Measurements from ENCODE around the gene FLCN. TPM values are rescaled to one million over a fixed set of nuclear protein-coding genes. Genes with fewer than 3 reads are reported as not detected.

Gene FLCN
- total and polyA plus RNA-seq, 10 of the 15 experiments (the other 5 are each of a cell fraction or from before 2014, with no cell fraction given), result 1.1 to 24.7 (median 10.4) TPM

DNA sequence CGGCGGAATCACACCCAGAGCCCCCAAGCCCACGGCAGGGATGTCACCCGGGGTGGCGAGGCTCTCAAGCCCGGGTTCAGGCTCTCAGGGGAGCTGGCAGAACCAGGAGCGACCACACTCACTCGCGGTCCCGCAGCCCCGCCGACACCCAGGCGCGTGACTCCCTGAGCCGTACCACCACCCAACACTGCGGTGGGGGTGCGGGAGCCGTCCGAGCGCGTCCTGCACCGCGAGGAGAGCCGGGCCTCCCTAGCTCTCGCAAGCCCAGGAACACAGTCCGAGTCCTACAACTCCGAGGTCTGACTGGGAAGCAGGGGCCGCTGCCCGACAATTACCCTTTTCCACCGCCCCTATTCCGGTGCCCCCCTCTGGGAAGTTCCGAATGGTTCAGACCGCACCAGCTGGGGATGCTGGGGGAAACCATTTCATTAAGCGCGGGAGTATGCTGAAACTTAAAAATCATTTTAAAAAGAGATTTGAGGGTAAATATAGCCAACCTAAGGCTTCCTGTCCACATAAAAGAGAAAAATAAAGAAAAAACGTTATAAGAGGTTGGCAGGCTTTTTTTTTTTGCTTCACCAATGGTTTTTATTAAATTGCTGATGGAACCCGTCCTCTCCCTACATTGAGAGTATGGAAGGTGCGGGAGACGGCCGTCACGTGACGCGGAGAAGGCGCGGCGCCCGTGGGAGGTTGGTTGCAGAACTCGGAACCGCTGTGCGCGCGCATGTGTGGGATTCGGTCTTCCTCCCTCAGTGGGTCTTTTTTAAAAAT, at the start of gene FLCN (continued):
- TF ChIP-seq IKZF1 (conservative IDR thresholded peaks at IDR 0.05), result no peak; the same call in none of the 2 replicates
- TF ChIP-seq NRF1 (conservative IDR thresholded peaks at IDR 0.05; ENCODE audit: low read depth, low read length), result peak; percentile 50
- TF ChIP-seq TCF3 (IDR thresholded peaks at IDR 0.05; ENCODE audit: borderline replicate concordance, insufficient read depth, low read depth, low read length), result no peak; the same call in 1 of the 2 replicates
- TF ChIP-seq PML (IDR thresholded peaks at IDR 0.05; ENCODE audit: low read length), result peak; percentile 74
- no peak for TF ChIP-seq ZBED1 (IDR thresholded peaks at IDR 0.05; ENCODE audit: borderline replicate concordance)
- no peak for TF ChIP-seq CHD2 (IDR thresholded peaks at IDR 0.05; ENCODE audit: borderline replicate concordance, low read depth, low read length)
- TF ChIP-seq BACH1 (IDR thresholded peaks at IDR 0.05; ENCODE audit: borderline replicate concordance), result peak; percentile 95
- TF ChIP-seq SREBF2 (IDR thresholded peaks at IDR 0.05; ENCODE audit: low read length), result no peak
- TF ChIP-seq SRF (IDR thresholded peaks at IDR 0.05; ENCODE audit: low read depth in 2 of 2, low read length in 2 of 2), result no peak
- no peak for TF ChIP-seq BMI1 (IDR thresholded peaks at IDR 0.05; ENCODE audit: borderline replicate concordance)
- no peak for TF ChIP-seq CUX1 (IDR thresholded peaks at IDR 0.05; ENCODE audit: insufficient replicate concordance, low read depth, low read length)
- TF ChIP-seq CREB1 (IDR thresholded peaks at IDR 0.05; ENCODE audit: low read depth), result peak; percentile 49; the same call in 1 of the 2 replicates
- no peak for TF ChIP-seq FOS (IDR thresholded peaks at IDR 0.05; ENCODE audit: borderline replicate concordance, extremely low read depth, insufficient read length)
- no peak for TF ChIP-seq ETV6 (conservative IDR thresholded peaks at IDR 0.05 in 1 of 2, IDR thresholded peaks at IDR 0.05 in 1 of 2; ENCODE audit: borderline replicate concordance in 1 of 2, low read depth in 1 of 2)
- TF ChIP-seq SMC3 (IDR thresholded peaks at IDR 0.05; ENCODE audit: borderline replicate concordance, low read length), result no peak
- peak; percentile 78; the same call in 1 of the 2 replicates for TF ChIP-seq PRDM15 (CRISPR knock-in tag; IDR thresholded peaks at IDR 0.05)
- TF ChIP-seq MYB (IDR thresholded peaks at IDR 0.05; ENCODE audit: borderline replicate concordance, low read depth, low read length), result no peak
- TF ChIP-seq RB1 (IDR thresholded peaks at IDR 0.05; ENCODE audit: borderline replicate concordance), result peak; percentile 96; the same call in 1 of the 2 replicates
- 0 out of 2 replicates have a peak, but pooled peaks have one; percentile 37 for TF ChIP-seq NR2F1 (conservative IDR thresholded peaks at IDR 0.05)
- peak; percentile 73 for TF ChIP-seq MEF2B (IDR thresholded peaks at IDR 0.05; ENCODE audit: partially characterized antibody, poor library complexity, severe bottlenecking)
- peak; percentile 56; the same call in 1 of the 2 replicates for TF ChIP-seq PAX5 (IDR thresholded peaks at IDR 0.05; ENCODE audit: borderline replicate concordance, low read depth, low read length)
- peak; percentile 98 for TF ChIP-seq CBFB (IDR thresholded peaks at IDR 0.05; ENCODE audit: low read depth)
